Thoracic aorta (tissue), 2 donors: Measurements from ENCODE around the gene AGER. TPM values are rescaled to one million over a fixed set of nuclear protein-coding genes. Genes with fewer than 3 reads are reported as not detected.

Experiments used
- ATAC-seq: fragments of 150-250 bp; one replicate; pipeline ENCODE4 v1.8.0; 2017; ENCODE audit warnings: low read depth; ENCODE audit not compliant: insufficient number of reproducible peaks, low FRiP score
- DNase-seq: peaks from one replicate; pipeline ENCODE4 v3.0.0-alpha.2; 2020; ENCODE audit warnings: low spot score
- H3K27ac ChIP-seq, 2 donors: fragments of 200-600 bp; sonication (generic); 1 replicate in 1 of 2; 2 replicates in 1 of 2; pipeline ENCODE4 v1.5.1; 2016; ENCODE audit warnings: mild to moderate bottlenecking in 2 of 2, moderate library complexity in 2 of 2
- H3K27me3 ChIP-seq: fragments of 200-600 bp; sonication (generic); replicated peaks from 2 replicates; pipeline ENCODE4 v1.6.0; 2016; ENCODE audit warnings: mild to moderate bottlenecking; ENCODE audit not compliant: insufficient read depth
- H3K36me3 ChIP-seq: fragments of 200-600 bp; sonication (generic); one replicate; pipeline ENCODE4 v1.5.1; 2016
- H3K4me1 ChIP-seq, 2 donors: fragments of 200-600 bp; sonication (generic); 1 replicate in 1 of 2; 2 replicates in 1 of 2; pipeline versions ENCODE4 v1.5.1 to v1.6.0; 2016; ENCODE audit warnings: low read depth in 2 of 2, mild to moderate bottlenecking in 1 of 2; ENCODE audit not compliant: control insufficient read depth in 1 of 2
- H3K4me3 ChIP-seq: fragments of 200-600 bp; sonication (generic); 2 replicates; pipeline ENCODE4 v1.5.1; 2016; ENCODE audit warnings: mild to moderate bottlenecking
- H3K9me3 ChIP-seq: fragments of 200-600 bp; sonication (generic); 2 replicates; pipeline ENCODE4 v1.5.1; 2016
- total RNA-seq, 2 donors: library from RNA; depleted of rRNA; stranded (reverse); fragments of >200 nt; gene quantifications; one replicate each; pipeline versions ENCODE4 v1.1.0 to v1.2.3, GENCODE V29; 2016
- TF ChIP-seq, protein P1 (sequence below): fragments of 200-600 bp; sonication (generic); IDR thresholded peaks from one replicate; pipeline ENCODE4 v1.5.1; 2019; ENCODE audit warnings: antibody characterized with exemption

Gene AGER
- total RNA-seq, 2 donors from 2014 or later, result 1.8 to 3.8 TPM

DNA sequence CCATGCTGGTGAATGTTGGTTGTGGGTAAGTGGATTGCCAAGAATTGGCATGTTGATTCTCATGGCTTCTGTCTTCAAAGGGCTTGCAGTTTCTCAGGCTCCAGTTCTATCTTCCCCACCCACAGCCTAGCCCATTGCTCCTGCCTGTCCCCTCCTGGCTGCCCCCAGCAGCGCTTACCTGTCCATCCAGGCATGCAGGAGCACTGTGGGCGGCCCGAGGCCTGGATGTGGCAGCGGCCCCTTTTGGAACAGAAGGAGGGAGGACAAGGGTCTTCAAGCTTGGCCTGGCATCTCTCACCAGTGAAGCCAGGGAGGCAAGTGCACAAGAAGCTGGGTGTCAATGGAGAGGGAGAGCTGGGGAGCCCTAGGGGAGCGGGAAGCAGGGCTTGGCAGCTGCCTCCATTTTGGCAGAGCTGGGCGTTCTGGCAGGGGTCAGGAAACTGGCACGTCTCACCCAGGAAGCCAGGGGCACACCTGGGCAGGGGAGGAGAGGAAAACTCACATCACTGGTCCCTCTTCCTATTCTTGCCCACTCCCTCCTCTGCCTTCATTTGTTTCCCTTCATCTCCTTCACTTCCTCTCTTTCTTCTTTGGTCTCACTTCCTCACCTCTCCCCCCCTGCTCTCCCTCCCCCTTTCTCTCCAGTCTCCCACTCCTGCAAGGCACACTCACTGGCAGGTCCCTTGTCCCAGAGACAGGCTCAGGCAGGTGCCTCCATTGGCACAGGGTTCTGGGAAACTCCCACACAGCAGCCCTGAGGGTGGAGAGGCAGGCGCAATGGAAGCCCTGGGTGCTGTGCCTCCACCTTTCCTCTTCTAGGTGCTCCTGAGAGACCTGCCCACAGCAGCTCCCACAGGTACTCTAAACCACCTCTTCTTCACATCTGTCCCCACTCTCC, 38.5 kb upstream of the AGER start:
- no peak overlapping the region for H3K4me3 ChIP-seq
- ATAC-seq, result no peak

DNA sequence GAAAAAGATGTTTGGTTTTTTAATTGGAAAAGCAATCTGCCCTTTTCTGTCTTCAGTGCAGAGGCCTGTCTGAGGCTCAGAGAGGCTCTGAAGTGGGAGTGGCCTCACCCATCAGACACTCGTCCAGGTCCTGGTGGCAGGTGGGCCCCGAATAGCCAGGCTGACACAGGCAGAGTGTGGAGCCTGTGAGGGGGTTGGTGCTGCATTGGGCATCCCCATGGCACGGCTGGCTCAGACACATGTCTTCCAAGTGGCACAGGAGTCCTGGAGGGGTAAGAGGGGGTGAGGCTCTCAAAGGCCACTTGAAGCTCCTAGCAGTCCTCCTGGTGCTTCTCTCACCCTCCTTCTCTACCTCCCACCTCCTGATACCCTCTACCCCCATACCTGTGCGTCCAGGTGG, 36.0 kb upstream of the AGER start:
- no peak for ATAC-seq

More for the DNA sequence above, 38.5 kb upstream of the AGER start:
- DNase-seq, result no peak
- Histone ChIP-seq H3K36me3 (no peaks in the 10 kb centered on the region), H3K27ac (no peak overlapping the region), H3K9me3 (no peaks in the 10 kb centered on the region), H3K27me3 (no peaks in the 10 kb centered on the region), H3K4me1 (no peaks in the 10 kb centered on the region)
- TF ChIP-seq, protein P1, sequence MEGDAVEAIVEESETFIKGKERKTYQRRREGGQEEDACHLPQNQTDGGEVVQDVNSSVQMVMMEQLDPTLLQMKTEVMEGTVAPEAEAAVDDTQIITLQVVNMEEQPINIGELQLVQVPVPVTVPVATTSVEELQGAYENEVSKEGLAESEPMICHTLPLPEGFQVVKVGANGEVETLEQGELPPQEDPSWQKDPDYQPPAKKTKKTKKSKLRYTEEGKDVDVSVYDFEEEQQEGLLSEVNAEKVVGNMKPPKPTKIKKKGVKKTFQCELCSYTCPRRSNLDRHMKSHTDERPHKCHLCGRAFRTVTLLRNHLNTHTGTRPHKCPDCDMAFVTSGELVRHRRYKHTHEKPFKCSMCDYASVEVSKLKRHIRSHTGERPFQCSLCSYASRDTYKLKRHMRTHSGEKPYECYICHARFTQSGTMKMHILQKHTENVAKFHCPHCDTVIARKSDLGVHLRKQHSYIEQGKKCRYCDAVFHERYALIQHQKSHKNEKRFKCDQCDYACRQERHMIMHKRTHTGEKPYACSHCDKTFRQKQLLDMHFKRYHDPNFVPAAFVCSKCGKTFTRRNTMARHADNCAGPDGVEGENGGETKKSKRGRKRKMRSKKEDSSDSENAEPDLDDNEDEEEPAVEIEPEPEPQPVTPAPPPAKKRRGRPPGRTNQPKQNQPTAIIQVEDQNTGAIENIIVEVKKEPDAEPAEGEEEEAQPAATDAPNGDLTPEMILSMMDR, result no peak

DNA sequence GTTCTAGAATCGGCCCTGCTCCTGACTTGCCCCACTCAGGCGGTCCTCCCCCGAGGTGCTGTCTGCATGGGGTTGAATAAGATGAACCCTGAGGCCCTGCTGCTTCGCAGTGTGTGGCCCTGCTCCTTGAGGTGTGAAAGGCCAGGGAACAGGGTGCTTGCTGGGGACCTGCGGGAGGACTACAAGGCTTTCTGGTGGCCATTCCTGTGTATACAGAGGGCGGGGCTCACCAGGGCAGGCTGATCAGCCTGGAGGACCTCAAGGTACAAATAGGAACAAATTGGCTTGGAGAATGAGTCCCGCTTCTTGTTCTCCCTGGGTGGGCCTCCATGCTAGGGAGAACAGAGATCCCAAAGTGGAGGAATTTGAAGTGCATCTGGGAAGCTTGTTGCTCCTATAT, 34.1 kb upstream of the AGER start:
- ATAC-seq, result no peak
- H3K27me3 ChIP-seq, result no peaks in the 10 kb centered on the region
- no peaks in the 10 kb centered on the region for H3K9me3 ChIP-seq
- TF ChIP-seq, protein P1, result no peak
- H3K27ac ChIP-seq, result no peak overlapping the region
- no peak for DNase-seq
- H3K4me1 ChIP-seq, result no peaks in the 10 kb centered on the region
- no peak overlapping the region for H3K4me3 ChIP-seq
- H3K36me3 ChIP-seq, result no peaks in the 10 kb centered on the region

More for the DNA sequence above, 36.0 kb upstream of the AGER start:
- no peak for DNase-seq
- Histone ChIP-seq H3K9me3 (no peaks in the 10 kb centered on the region), H3K27ac (no peak overlapping the region), H3K4me1 (no peaks in the 10 kb centered on the region), H3K36me3 (no peaks in the 10 kb centered on the region), H3K27me3 (no peaks in the 10 kb centered on the region), H3K4me3 (no peak overlapping the region)
- TF ChIP-seq, protein P1, result no peak

DNA sequence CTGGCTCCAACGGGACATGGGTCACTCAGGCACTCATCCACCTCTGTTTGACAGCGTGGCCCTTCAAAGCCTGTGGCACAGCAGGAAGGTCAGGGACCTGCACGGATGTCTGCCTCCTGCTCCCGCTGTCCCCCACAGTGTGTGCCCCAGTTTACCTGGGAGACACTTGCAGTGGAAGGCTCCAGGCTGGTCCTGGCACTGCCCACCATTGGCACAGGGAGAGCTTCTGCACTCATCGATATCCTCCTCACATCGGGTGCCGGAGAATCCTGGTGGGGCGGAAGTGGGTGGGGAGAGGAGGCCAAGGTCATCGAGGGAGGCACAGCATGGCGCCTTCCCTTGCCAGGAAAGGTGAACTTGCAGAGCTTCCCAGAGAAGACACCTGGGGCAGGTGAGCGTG, 32.9 kb upstream of the AGER start:
- TF ChIP-seq, protein P1, result no peak
- no peaks in the 10 kb centered on the region for H3K4me1 ChIP-seq
- no peaks in the 10 kb centered on the region for H3K9me3 ChIP-seq
- DNase-seq (no peak), ATAC-seq (no peak)
- H3K27ac ChIP-seq, result no peak overlapping the region
- no peaks in the 10 kb centered on the region for H3K36me3 ChIP-seq
- H3K27me3 ChIP-seq, result no peaks in the 10 kb centered on the region
- no peak overlapping the region for H3K4me3 ChIP-seq

DNA sequence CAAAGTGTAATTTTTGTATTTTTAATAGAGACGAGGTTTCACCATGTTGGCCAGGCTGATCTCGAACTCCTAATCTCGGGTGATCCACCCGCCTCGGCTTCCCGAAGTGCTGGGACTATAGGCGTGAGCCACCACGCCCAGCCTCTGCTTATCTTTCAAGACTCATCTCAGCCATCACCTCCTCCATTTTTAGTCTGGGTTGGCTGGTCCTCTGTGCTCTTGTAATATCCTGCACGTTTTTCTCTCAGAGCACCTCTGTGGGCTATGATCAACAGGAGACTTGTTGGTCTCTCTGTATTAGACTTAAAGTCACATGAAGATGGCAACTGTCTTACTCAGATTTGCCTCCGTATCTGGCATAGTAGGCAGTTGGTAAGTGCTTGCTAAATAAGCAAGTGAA, 32.2 kb upstream of the AGER start:
- no peaks in the 10 kb centered on the region for H3K4me1 ChIP-seq
- ATAC-seq, result no peak
- no peaks in the 10 kb centered on the region for H3K36me3 ChIP-seq
- H3K4me3 ChIP-seq, result no peak overlapping the region
- no peak overlapping the region for H3K27ac ChIP-seq
- TF ChIP-seq, protein P1, result no peak
- H3K9me3 ChIP-seq, result no peaks in the 10 kb centered on the region
- DNase-seq, result no peak
- H3K27me3 ChIP-seq, result no peaks in the 10 kb centered on the region
